AG04449 (cell line): ENCODE measurements around the gene GNA15.

Experiments
- CTCF ChIA-PET: fragments of 350-600 bp; formaldehyde crosslinking; extraction: SDS; loops from one replicate; lab custom pipeline; 2021; ENCODE audit warnings: antibody characterized with exemption; lab: Yijun Ruan, JAX
- POLR2A ChIA-PET: fragments of 400-600, 350-600 bp; formaldehyde crosslinking; extraction: SDS; loops from one replicate; lab custom pipeline; 2020; ENCODE audit warnings: antibody characterized with exemption, inconsistent platforms; lab: Yijun Ruan, JAX
- DNase-seq: peaks from one replicate; pipeline ENCODE4 v3.0.0-alpha.2; 2010; ENCODE audit warnings: low read depth, low spot score
- H3K4me3 ChIP-seq: 2 replicates; pipeline ENCODE4 v1.5.1; 2011; ENCODE audit warnings: low read depth, mild to moderate bottlenecking, control low read depth, low read length
- TF ChIP-seq, protein P1 (sequence below): IDR thresholded peaks from one replicate; pipeline ENCODE4 v1.5.1; 2011; ENCODE audit warnings: mild to moderate bottlenecking, moderate library complexity, low read length, control low read depth, inconsistent platforms; ENCODE audit not compliant: insufficient read depth; ENCODE audit errors: missing control alignments

Gene GNA15

DNA sequence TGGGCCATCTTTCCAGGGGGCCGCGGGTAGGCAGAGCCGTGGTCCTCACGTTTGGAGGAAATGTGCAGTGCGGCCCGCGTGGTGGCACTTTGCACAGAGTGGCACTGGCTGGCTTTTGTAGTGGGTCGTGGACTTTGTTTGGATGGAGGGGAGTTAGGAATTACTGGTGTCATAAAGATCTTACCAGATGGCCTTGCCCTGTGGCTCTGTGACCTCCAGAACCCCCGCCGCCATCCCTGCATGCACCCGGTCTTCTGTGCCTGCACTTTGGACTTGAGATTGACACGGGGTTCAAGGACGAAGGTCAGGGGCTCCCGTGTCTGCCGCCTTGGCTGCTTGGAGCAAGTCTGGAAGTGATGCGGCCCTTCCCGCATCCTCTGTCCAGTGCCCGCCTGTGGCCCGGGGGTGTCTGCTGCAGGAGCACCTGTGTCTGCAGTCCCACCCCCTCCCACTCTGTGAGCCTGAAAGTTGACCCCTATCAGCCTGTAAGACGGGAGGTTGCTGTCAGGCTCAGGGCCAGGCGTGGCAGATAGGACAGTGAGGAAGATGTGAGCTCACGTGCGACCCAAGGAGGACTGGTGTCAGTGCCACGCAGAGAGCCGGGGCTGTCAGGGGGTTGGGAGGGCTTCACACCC lies 39.4 kb upstream of the GNA15 start:
- CTCF ChIA-PET = interaction anchor here (1.1 to 3.5 kb wide), 5 partner anchors 8 to 134 kb away, joined by 3 to 29 read pairs (median 4); no protein-coding TSS in a partner anchor
- peak overlapping the region; percentile 89 for H3K4me3 ChIP-seq
- TF ChIP-seq, protein P1, sequence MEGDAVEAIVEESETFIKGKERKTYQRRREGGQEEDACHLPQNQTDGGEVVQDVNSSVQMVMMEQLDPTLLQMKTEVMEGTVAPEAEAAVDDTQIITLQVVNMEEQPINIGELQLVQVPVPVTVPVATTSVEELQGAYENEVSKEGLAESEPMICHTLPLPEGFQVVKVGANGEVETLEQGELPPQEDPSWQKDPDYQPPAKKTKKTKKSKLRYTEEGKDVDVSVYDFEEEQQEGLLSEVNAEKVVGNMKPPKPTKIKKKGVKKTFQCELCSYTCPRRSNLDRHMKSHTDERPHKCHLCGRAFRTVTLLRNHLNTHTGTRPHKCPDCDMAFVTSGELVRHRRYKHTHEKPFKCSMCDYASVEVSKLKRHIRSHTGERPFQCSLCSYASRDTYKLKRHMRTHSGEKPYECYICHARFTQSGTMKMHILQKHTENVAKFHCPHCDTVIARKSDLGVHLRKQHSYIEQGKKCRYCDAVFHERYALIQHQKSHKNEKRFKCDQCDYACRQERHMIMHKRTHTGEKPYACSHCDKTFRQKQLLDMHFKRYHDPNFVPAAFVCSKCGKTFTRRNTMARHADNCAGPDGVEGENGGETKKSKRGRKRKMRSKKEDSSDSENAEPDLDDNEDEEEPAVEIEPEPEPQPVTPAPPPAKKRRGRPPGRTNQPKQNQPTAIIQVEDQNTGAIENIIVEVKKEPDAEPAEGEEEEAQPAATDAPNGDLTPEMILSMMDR = no peak
- POLR2A ChIA-PET = no interaction called here
- no peak for DNase-seq

DNA sequence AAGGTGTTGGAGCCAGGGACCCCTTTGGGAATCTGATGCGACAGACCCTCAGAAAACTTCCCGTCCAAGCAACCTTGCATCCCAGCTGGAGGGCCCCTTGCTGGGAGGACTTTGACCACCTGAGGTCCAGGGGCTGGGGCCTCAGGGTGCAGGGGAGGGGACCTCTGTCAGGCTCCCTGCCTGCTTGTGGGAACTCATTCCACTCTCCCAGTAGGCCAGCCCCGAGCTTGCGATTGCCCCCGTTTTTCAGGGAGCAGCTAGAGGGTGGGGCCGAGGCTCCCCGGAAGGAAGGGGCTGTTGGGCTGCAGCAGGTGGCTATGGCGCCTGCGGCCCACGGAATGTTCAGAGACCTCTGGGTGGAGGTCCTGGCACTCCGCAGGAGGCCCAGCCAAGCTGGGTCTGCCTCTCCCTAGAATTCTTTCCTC lies 38.9 kb upstream of the GNA15 start:
- CTCF ChIA-PET = interaction anchor here (0.5 to 3.5 kb wide), 4 partner anchors 13 to 74 kb away, joined by 3 to 29 read pairs (median 3); no protein-coding TSS in a partner anchor
- POLR2A ChIA-PET = no interaction called here
- no peak for DNase-seq
- TF ChIP-seq, protein P1 = no peak
- H3K4me3 ChIP-seq = no peak overlapping the region; the same call in none of the 2 replicates

DNA sequence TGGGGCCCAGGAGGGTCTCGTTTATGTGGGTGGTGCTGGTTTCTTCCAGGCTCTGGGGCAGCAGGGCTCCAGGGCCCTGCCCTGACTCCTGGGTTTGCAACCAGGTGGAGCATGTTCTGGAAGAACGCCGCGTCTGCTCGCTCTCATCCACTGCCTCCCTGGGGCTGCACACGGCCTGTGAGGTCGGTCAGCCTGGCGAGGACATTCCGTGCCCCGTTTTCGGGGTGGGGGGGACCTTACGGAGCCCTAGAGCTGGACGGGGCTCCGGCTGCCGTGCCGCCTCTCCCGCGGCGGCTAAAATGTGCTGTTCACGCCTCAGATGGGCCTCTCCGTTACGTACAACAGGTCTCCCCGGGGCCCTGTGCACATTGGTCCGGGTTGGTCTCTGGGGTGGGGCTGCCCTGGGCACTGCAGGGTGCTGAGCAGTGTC lies 38.4 kb upstream of the GNA15 start:
- TF ChIP-seq, protein P1 = no peak
- no peak overlapping the region for H3K4me3 ChIP-seq
- POLR2A ChIA-PET = no interaction called here
- DNase-seq = no peak
- CTCF ChIA-PET = interaction anchor here (0.5 to 3.5 kb wide), 5 partner anchors 12 to 146 kb away, joined by 3 to 29 read pairs (median 5); no protein-coding TSS in a partner anchor

DNA sequence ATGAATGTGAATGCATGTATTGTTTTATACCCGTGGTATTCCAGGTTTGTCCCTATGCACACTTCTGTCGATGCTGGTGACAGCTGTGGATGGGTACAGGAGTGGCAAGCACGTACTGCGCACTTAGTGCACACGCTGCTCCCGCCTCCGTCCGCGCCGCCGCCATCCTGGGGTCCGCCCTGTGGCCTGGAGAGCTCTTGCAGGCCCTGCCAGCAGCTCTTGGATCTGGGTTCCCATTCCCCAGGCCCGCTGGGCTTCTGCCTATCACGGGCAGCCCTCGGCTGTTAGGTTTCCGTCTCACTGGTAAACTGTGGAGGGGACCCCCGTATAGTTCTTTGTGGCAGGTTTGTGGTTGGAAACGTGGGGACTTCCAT lies 37.7 kb upstream of the GNA15 start:
- CTCF ChIA-PET = interaction anchor here (0.9 to 3.5 kb wide), 6 partner anchors 12 to 147 kb away, joined by 3 to 29 read pairs (median 5); no protein-coding TSS in a partner anchor
- TF ChIP-seq, protein P1 = no peak
- DNase-seq = no peak
- POLR2A ChIA-PET = no interaction called here
- no peak overlapping the region for H3K4me3 ChIP-seq

DNA sequence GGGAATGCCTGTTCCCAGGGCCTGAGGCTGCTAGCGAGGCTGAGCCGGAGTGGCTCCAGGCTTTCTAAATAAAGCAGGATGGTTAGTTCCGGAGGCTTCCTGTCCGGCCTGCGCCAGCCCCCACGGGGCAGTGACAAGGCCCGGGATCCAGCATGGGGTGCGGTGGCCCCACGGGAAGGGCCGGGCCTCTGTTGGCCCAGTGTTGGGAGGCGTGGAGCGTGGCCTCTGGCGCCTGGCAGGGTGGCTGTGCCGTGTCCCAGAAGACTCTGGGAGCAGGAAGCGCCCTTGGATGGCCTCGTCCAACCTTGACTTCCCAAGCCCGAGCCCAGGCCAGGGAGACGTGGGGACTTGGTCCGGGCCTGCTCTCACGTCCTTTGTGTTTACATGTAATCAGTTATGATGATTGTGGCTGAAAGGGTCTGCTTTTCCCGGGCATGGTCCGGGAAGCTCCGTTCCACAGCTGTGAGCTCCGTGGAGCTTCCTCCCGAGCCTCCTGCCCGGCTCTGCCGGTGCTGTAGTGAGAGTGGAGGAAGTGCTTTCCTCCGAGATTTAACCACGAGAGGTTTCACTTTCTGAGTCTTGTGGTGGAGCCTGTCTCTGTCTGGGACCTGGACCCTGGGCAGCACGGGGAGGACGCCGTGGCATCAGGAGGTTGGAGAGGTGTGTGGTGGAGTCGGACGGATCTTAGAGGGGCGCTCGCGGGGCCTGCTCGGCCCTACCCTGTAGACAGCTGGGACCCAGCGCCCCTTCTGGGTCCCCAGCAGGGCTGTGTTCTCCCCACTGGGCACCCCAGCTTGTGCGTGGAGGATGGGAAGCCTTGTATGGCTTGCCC lies 37.1 kb upstream of the GNA15 start:
- ChIA-PET POLR2A (no interaction called here), CTCF (interaction anchor here (0.9 to 3.5 kb wide), 5 partner anchors 11 to 147 kb away, joined by 4 to 29 read pairs (median 5); no protein-coding TSS in a partner anchor)
- H3K4me3 ChIP-seq = peak overlapping the region; percentile 15; the same call in 1 of the 2 replicates
- TF ChIP-seq, protein P1 = no peak
- no peak for DNase-seq
